PC-3 (cell line): Measurements from ENCODE around the gene CAMK2A. TPM values are rescaled to one million over a fixed set of nuclear protein-coding genes. Genes with fewer than 3 reads are reported as not detected.

Source experiments
- ATAC-seq: fragments of 200-7000 bp; cut with Tn5 transposase; 2 replicates; pipeline ENCODE4 v1.9.1; 2020; ENCODE audit warnings: mild to moderate bottlenecking, moderate library complexity
- BruUV-seq: library from RNA; stranded (reverse); fragments of 400-500 nt; replicated peaks from 2 replicates; lab custom pipeline; 2021; lab: Mats Ljungman, UMichigan
- CTCF ChIA-PET: fragments of 300-600 bp; sonication (Branson Sonifier 250); formaldehyde crosslinking; loops from one replicate; lab custom pipeline; 2022; ENCODE audit warnings: antibody characterized with exemption; lab: Charles Lee
- POLR2A ChIA-PET: fragments of 300-600 bp; sonication (Branson Sonifier 250); formaldehyde crosslinking; loops from one replicate; lab custom pipeline; 2022; ENCODE audit warnings: antibody characterized with exemption; ENCODE audit not compliant: unreplicated experiment; lab: Charles Lee
- DNase-seq: peaks from one replicate; pipeline ENCODE4 v3.0.0-alpha.2; 2015
- H2AFZ ChIP-seq: fragments of 300-600 bp; sonication (generic); 2 replicates; pipeline ENCODE4 v1.6.0; 2016; ENCODE audit warnings: antibody characterized with exemption, low read length
- H3F3A ChIP-seq: fragments of 300-600 bp; sonication (generic); one replicate; pipeline ENCODE4 v1.6.0; 2017; ENCODE audit warnings: antibody characterized with exemption, low read length, control low read depth, mild to moderate bottlenecking; ENCODE audit not compliant: unreplicated experiment
- H3K27ac ChIP-seq: fragments of 300-600 bp; sonication (generic); 2 replicates; pipeline ENCODE4 v1.5.1; 2016; ENCODE audit warnings: mild to moderate bottlenecking, low read length
- H3K27me3 ChIP-seq: fragments of 300-600 bp; sonication (generic); 2 replicates; pipeline ENCODE4 v1.6.1; 2016; ENCODE audit warnings: low read length, mixed read lengths
- H3K36me3 ChIP-seq: fragments of 300-600 bp; sonication (generic); 2 replicates; pipeline ENCODE4 v1.6.1; 2016; ENCODE audit warnings: low read depth, mixed run types, low read length, mixed read lengths
- H3K4me1 ChIP-seq: fragments of 300-600 bp; sonication (generic); 2 replicates; pipeline ENCODE4 v1.5.1; 2016; ENCODE audit warnings: low read length; ENCODE audit not compliant: insufficient read depth
- H3K4me2 ChIP-seq: fragments of 300-600 bp; sonication (generic); 2 replicates; pipeline ENCODE4 v1.6.0; 2016; ENCODE audit warnings: low read length
- H3K4me3 ChIP-seq: fragments of 300-600 bp; sonication (generic); 2 replicates; pipeline ENCODE4 v1.5.1; 2016; ENCODE audit warnings: mild to moderate bottlenecking, low read length, mixed read lengths
- H3K79me2 ChIP-seq: fragments of 300-600 bp; sonication (generic); 2 replicates; pipeline ENCODE4 v1.6.1; 2017; ENCODE audit warnings: low read length, mixed read lengths
- H3K9ac ChIP-seq: fragments of 300-600 bp; sonication (generic); 2 replicates; pipeline ENCODE4 v1.6.0; 2016; ENCODE audit warnings: mild to moderate bottlenecking, low read length
- H3K9me2 ChIP-seq: fragments of 300-600 bp; sonication (generic); replicated peaks from 2 replicates; pipeline ENCODE4 v1.6.1; 2016; ENCODE audit warnings: mixed run types, low read length, mixed read lengths
- H3K9me3 ChIP-seq: fragments of 300-600 bp; sonication (generic); 2 replicates; pipeline ENCODE4 v1.6.1; 2016; ENCODE audit warnings: low read length, mixed read lengths
- H4K20me1 ChIP-seq: fragments of 300-600 bp; sonication (generic); 2 replicates; pipeline ENCODE4 v1.6.1; 2016; ENCODE audit warnings: low read length, mixed read lengths
- CTCF ChIP-seq: fragments of 300-600 bp; sonication (generic); conservative IDR thresholded peaks from 2 replicates; pipeline ENCODE4 v1.5.1; 2017; ENCODE audit warnings: antibody characterized with exemption, low read depth, mild to moderate bottlenecking, low read length
- EZH2 ChIP-seq: fragments of 300-600 bp; sonication (generic); IDR thresholded peaks from one replicate; pipeline ENCODE4 v1.6.1; 2017; ENCODE audit warnings: antibody characterized with exemption, mild to moderate bottlenecking, low read length; ENCODE audit not compliant: unreplicated experiment
- EZH2phosphoT487 ChIP-seq: fragments of 300-600 bp; sonication (generic); IDR thresholded peaks from 2 replicates; pipeline ENCODE4 v1.6.1; 2018; ENCODE audit warnings: mild to moderate bottlenecking, antibody characterized with exemption, low read length, borderline replicate concordance
- intact Hi-C: fragments of 100-400 bp; cut with micrococcal nuclease; formaldehyde crosslinking; loops from 2 replicates; pipeline ENCODE4 v1.9.0; 2023
- total RNA-seq: library from RNA; depleted of rRNA; stranded (reverse); fragments of >200 nt; gene quantifications from 2 replicates; pipeline ENCODE4 v1.2.3, GENCODE V29; 2014

The CAMK2A gene
- total RNA-seq, 1 experiment from 2014 or later, result 0.15 TPM

GRCh38 chr5:150291388-150292385, 2.1 kb upstream of the CAMK2A start:
- no peak for ATAC-seq
- CTCF ChIA-PET, result interaction anchor here (0.6 kb wide), 1 partner anchor 73 kb away, joined by 5 read pairs; no protein-coding TSS in a partner anchor
- Histone ChIP-seq H3K27me3 (no peaks in the 10 kb centered on the region; the same call in 1 of the 2 replicates), H3K36me3 (no peaks in the 10 kb centered on the region), H3K27ac (no peak overlapping the region), H3K9me2 (no peaks in the 10 kb centered on the region), H3K9me3 (no peaks in the 10 kb centered on the region), H3K79me2 (no peaks in the 10 kb centered on the region), H3K4me2 (no peak overlapping the region), H3K4me3 (no peak overlapping the region), H3K4me1 (peaks cover 11% of the 10 kb centered on the region), H3F3A (no peaks in the 10 kb centered on the region), H2AFZ (no peak overlapping the region), H3K9ac (no peak overlapping the region), H4K20me1 (no peaks in the 10 kb centered on the region)
- TF ChIP-seq CTCF, result no peak
- no peak for TF ChIP-seq EZH2
- no peak for TF ChIP-seq EZH2phosphoT487
- intact Hi-C loops, result no loop called here
- no peak for DNase-seq
- BruUV-seq, result no TSS peak
- POLR2A ChIA-PET, result no interaction called here

GRCh38 chr5:150288791-150289190, 782 bp downstream of the CAMK2A start:
- Histone ChIP-seq H3K79me2 (no peaks in the 10 kb centered on the region), H3K4me3 (no peak overlapping the region), H3K9me3 (no peaks in the 10 kb centered on the region), H2AFZ (no peak overlapping the region), H3K9me2 (no peaks in the 10 kb centered on the region), H3K27ac (no peak overlapping the region), H3K9ac (no peak overlapping the region), H3K27me3 (no peaks in the 10 kb centered on the region; the same call in 1 of the 2 replicates), H3K4me1 (no peaks in the 10 kb centered on the region), H3K36me3 (no peaks in the 10 kb centered on the region), H4K20me1 (no peaks in the 10 kb centered on the region), H3K4me2 (no peak overlapping the region), H3F3A (no peaks in the 10 kb centered on the region)
- TF ChIP-seq EZH2, result no peak
- TF ChIP-seq CTCF, result no peak
- TF ChIP-seq EZH2phosphoT487, result no peak
- BruUV-seq, result no TSS peak
- intact Hi-C loops, result no loop called here
- DNase-seq (no peak), ATAC-seq (no peak)
- POLR2A ChIA-PET, result no interaction called here
- CTCF ChIA-PET, result interaction anchor here (0.7 kb wide), 2 partner anchors 8 to 18 kb away, joined by 3 read pairs; no protein-coding TSS in a partner anchor
